ENCODE data around the gene RHOV.

The RHOV gene

DNA sequence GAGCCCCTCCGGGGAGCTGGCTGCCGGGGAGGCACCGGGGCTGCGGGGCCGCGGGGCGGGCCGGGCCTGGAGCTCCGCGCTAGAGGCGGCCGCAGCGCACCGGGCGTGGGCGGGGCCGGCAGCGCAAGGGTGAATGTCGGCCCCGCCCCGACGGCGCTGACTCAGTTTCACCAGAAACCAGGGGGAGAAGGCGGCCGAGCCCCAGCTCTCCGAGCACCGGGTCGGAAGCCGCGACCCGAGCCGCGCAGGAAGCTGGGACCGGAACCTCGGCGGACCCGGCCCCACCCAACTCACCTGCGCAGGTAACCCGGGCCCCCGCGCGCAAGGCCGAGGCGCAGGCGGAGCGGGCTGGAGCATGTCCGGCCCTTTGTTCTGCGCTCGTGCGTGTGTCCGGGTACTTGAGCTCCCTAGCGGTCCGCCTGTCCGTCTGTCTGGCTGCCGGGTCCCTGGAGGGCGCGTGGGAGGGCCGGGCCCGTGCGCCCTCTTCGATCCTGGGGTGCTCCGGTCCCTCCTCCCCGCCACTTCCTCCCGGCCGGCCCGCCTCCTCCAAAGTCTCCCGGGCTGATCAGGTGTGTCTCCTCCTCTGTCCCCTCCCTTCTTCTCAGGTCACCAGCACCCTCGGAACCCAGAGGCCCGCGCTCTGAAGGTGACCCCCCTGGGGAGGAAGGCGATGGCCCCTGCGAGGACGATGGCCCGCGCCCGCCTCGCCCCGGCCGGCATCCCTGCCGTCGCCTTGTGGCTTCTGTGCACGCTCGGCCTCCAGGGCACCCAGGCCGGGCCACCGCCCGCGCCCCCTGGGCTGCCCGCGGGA is 29.9 kb downstream of the RHOV start, which contains the start of gene SPINT1:
SPINT1 (plus strand) TSS at position 164 of the 811 bp plus-strand sequence; CDS start at position 671, 507 bp downstream.
- peak; percentile 52 for DNase-seq

DNA sequence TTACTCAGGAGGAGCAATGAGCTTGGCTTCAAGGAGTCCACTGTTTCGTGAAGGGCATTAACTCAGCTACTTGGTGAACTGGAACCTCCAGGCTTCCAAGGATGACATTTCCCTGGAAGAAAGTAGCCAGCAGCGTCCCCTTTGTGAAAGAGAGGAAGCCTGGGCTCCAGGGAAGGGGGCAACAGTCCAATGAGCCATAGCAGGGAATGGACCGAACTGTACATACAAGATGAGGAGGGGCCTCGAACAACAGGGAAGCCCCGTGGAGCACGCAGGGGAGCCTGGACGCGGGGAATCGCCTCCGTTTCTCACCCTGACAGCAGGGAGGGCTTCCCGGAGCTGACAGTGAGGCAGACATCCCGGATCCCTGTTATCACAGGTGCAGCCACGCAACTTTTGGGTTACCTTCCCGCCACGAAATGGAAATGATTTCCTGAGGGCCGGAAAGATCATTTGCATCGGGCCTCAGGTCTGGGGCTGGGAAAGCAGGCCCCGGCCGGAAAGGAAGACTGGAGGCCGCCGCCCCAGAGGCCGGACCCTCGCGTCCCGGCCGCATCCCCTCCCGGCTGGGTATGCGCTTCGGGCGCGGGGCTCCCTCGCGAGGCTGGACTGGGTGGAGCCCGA is 30.7 kb downstream of the RHOV start:
- DNase-seq: no peak

DNA sequence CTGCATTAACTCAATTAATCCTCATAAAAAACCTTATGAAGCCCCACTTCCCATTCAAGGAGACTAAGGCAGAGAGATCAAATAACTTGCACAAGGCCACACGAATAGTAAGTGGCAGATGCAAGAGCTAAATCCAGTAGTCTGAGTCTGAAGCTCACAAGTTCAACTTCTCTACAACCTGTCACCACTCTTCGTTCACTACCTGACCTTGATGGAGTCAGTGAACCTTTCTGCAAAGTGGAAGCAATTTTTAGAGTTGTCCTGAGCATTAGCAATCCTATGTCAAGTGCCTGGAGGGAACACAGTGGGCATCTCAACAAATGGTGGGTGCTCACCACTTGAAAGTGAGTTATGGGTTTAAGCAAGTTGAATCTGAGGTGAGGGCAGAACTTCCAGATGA is 32.3 kb downstream of the RHOV start:
- no peak for DNase-seq

DNA sequence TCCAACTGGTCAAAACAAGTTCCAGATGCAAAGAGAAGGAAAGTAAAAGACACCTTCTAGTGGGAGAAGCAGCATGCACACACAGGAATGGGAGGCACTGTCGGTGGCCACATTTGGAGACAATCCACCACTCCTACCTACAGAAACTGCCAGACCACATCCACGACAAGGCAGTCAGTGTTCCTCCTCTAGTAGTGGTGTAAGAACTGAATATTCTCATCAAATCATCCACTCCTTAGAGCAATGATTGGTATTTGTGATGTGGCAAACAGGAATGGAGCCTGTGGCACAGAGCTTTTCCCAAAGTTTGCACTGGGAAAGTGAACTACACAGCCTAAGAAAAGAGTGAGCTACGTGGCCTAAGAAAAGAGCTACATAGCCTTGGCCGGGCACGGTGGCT is 35.3 kb downstream of the RHOV start:
- DNase-seq: no peak

DNA sequence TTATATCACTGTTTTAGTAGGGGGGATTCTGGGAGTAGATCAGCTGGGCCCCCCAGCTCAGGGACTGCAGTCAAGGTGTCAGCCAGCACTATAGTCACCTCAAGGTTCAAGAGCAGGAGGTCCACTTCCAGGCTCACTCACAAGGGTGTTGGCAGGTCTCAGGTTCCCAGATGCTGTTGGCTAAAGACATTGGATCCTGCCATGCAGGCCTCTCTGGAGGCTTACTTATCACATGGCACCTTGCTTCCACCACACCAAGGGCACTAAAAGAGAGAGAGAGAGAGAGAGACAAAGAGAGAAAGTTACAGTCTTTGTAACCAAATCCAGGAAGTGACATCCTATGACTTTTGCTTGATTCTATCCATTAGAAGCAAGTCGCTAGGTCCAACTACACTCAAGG is 38.0 kb downstream of the RHOV start:
- no peak for DNase-seq

DNA sequence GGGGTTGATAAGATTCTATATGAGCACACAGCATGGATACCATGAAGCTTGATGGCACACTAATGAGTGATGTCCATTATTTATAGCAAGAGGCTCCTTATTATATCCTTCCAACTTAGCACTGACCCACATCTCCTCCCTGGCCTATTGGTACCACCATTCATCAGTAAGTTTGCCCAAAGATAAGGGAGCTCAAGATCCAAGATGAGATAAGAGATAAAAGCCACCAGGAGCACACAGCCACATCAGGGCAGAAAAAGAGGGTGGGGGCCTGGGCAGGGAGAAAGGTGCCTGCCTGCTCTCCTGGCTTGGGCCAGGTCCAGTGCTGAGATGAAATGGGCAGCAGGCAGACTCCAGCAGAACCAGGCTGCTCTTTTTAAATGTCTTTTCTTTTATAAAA is 41.1 kb downstream of the RHOV start:
- DNase-seq: no peak

DNA sequence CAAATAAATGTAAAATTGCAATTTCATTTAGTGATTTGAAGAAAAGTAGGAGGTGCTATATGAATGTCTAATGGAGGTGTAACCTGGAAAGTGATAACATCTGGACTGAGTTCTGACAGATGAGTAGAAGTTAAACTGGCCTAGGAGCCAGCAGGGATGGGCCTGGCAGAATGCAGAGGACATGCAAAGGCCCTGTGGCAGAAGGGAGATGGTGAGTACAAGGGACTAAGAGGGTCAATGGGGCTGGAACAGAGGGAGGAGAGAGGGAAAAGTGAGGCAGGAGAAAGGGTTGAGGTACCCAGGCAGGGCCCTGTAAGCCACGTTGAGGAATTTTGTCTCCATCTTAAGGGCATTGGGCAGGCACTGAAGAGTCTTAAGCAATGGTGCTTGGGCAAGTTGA is 42.2 kb downstream of the RHOV start:
- DNase-seq: no peak

DNA sequence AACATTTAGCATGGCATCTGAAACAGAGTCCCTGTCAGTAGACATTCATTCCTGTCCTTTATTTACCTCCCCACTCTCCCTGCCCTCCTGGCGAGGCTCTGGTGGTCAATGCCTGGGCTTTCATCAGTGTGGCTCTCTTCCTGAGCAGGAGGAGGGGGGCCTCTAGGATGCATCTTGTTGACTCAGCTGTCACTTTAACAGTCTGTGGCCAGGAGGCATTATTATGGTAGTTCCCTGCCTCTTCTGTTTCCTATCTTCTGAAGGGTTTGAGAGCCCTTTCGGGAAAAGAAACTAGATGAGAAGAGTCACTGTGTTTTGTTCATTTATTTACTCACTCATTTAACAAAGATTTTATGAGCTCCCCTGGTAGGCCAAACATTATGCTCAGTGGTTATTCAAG is 43.1 kb downstream of the RHOV start:
- DNase-seq: no peak

DNA sequence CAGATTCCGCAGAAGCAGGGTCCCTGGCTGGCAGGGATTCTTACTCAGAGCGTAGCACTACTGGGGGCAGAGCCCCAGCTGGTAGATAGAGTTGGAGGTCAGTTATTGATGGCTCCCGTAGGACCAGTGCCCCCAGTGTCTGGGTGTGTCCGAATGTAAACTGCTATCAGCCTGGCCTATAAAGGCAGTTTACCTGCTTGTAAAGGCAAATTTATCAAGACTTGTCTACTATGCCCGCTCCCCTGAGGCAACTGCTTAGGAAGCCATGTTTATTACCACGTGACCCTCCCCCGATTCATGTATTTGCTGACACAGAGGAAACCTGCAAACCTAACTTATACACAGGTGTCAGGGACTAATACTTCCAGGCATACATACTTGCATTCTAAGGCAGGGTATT is 44.9 kb downstream of the RHOV start:
- no peak for DNase-seq

DNA sequence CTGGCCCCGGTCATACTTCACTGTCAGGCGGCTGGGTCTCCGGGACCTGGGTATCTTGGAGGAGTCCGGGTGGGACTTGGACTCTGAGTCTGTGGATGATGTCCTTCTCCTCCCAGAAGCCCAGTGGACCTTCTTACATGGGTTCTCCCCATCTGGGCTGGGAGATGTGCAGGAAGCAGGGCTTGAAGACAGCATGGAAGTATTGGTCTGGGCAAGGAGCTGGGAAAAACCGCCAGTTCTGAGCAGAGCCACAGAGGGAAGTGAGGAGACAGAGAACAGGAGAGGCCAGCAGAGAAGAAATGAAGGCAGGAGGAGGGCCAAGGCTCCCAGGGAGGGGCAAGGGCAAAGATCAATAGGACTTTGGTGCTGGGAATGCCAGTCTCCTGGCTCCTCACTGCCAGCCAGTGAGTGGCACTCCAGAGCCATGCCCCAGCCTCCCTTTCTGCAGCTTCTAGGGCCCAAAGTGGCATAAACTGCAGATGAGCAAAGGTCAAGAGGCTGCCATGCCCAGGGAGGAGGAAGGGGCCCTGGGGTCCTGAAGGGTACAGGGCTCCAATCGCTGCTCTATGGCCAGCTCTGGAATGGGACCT is 45.5 kb downstream of the RHOV start, which contains the start of gene PPP1R14D:
PPP1R14D (minus strand) TSS at position 262 of the 590 bp plus-strand sequence; CDS start at position 195, 67 bp downstream.
- no peak for DNase-seq

DNA sequence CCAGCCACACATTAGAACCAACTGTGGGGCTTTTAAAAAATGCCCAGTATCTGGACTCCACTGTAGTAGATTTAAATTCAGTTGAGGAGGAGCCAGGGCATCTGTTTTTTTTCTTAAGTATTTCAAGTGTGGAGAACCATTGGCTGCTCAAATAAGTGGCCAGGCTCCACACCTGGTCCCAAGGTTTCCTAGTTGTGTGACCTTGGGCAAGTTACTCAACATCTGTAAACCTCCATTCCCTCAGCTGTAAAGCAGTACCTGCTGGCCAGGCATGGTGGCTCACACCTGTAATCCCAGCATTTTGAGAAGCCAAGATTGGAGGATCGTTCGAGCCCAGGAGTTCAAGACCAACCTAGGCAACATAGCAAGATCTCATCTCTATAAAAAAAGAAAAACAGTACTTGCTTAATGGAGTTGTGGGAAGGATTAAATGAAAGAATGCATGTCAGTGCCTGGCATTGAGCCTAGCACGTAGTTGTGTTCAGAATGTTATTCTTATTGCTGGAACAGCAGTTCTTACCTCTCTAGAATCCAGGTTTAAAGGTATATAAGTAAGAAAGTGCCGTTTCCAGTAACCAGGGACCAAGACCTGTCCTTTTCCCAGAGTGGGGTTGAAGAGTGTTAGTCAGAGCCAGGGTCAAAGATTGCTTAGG is 47.5 kb downstream of the RHOV start:
- no peak for DNase-seq

DNA sequence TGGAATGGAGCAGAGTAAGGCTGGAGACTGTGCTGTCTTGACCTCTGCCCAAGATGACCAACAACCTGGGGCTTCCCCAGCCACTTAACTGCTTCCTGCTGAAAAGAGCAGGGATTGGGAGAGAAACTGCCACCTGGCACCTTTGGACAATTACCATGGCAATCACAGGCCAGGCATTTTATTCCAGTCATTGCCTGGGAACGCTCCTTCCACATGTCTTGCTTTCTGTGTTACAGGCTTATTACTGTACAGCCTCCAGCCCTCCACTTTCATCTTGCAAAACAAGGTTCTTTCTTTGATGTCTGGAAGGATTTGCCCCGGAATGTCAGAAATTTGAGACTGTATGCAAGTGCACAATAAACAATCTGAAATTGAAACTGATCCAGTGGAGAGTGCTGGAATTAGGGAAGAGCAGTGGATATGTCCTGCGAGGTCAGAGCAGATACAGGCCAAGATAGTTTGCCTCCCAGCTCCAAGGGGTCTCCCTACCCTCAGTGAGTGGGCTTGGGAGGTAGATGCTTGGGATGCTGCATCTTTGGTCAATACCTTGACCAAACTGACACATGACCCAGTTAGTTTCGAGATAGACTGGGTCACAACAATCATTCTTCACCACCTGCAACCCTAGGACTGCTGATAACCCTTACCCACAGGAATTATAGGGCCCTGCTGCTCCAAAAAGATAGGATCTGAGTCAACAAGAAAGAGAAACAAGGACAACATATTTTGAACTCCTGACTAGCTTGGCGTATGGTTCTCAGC is 48.2 kb downstream of the RHOV start:
- DNase-seq: no peak

DNA sequence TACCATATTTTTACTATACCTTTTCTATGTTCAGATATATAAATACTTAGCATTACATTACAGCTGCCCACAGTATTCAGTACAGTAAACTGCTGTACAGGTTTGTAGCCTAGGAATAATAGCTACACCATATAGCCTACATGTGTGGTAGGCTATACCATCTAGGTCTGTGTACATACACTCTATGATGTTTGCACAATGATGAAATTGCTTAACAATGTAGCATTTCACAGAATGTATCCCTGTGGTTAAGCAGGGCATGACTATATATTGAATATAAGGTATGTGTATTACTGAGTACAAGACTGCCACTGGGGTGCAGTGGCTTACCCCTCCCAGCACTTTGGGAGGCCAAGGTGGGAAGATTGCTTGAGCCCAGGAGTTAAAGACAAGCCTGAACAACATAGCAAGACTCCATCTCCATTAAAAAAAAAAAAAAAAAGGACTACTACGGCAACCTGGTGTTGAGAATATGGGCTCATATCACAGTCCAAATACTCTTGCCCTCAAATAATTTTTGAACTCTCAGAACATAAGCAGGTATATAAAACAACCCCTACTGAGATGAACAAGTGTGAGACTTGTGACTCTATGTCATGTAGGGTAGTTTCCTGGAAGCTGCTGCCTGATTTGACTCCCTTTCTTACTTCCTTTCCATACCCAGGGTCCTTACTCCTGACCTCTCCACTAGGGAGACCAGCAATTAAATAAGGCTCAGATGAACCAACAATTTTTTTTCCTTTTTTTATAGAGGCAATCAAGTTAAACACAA is 50.3 kb downstream of the RHOV start:
- DNase-seq: peak; percentile 23

Data from activated CD4-positive, alpha-beta T cell treated with anti-CD3 and anti-CD28 coated beads, Interleukin-2, Interleukin-6, amounts not matched to agents 100 ng/mL and 50 ng/mL, durations not matched to agents 16 hours and 8 hours (primary cell).